ENCODE results near the gene C10orf95.
A peak's percentile ranks its signal among the peaks of the same experiment; 100 is the strongest.
"Not testable (repeated sequence)": the region's sequence is repeated elsewhere in the genome, so short reads cannot be mapped to it uniquely, and the experiment has no call there.

Gene C10orf95

DNA sequence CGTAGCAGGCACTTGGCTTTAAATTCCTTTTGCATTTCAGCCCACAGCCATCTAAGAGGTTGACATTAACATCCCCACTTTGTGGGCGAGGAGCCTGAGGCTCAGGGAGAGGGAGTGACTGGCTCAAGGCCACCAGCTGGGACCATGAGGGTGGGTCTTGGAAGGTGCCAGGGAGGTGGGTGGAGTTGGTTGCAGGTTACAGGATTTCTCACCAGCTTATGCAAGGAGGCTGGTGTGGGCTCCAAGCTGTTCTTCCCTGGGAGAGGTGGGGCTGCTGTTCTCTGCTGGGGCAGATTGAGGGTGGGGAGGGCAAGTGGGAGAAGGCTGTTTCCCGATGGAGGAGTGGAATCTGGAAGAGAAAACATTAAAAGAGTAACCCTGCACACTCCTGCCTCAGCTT is 14.1 kb upstream of the C10orf95 start:
- no peak for DNase-seq (ENCODE audit: low read depth, low spot score)

DNA sequence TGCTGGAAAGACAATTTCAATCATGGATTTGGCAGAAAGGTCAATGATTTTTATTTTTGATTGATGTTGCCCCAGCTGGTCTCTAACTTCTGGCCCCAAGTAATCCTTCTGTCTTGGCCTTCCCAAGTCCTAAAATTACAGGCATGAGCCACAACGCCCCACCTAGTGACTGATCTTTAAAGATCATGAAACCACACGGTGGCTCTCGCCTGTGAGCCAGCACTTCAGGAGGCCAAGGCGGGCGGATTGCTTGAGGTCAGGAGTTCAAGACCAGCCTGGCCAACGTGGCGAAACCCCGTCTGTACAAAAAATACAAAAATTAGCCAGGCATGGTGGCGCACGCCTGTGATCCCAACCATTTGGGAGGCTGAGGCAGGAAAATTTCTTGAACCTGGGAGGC is 12.6 kb upstream of the C10orf95 start:
- DNase-seq (ENCODE audit: low read depth, low spot score) = no peak

DNA sequence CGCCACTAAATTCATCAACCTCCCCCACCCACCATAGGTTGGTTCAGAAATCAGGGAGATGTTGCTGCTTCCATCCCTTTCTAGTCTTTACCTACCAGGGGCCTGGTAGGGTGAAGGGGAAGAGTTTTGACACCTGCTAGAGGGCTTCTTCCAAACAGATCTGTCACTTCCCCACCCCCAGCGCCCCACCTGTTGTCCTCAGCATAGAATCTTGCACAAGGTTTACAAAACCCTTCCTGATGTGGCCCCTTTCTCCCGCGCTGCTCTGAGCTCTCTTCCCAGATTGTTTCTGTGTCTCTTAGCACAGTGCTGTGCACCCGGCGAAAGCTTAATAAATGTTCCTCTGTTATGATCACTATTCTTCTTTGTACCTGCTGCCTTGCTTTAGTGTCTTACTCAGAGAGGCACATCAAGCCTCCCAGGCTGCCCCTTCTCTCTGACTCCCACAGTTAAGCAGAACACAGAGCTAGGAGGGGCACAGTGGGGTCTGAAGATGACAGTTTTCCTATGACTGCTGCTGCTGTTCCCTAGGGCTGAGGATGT is 11.2 kb upstream of the C10orf95 start:
- no peak for DNase-seq (ENCODE audit: low read depth, low spot score)

DNA sequence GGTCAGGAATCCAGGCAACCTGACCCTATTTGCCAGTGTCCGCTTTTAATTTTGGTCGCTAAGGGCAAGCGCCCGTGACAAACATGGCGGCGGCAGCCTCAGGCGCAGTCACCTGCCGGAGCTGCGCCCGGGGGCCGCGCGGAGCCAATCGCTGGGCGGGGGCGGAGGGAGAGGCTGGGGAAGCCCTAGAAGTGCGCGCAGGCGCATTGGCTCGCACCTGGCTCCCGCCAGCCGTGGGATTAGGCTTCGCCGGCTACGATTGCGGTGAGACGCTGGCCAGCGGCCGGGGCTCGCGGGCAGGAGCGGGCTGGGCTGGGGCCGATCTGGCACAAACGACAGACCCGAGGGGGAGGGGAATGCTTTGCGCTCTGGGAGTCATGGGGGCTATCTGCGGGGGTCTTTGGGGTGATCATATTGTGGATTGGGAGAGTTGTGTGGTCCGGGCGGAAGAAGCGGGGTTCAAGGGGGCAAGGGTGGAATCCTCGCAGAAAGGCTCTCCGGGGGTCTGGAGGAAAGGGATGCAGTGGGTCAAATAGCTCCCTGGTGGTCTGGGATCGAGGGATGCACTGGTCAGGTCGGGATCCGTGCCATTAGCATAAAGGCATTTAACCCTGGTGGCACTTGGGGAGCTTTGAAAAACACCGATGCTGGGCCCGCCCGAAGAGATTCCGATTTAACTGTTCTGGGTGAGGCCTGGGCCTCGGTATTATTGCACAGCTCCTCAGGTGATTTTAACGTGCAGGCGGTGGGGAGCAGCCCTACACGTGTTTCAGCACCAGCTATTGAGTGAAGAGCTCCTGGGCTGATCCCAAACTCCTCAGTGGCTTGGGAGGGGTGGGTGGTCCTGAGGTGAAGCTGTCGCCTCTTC is 10.1 kb upstream of the C10orf95 start:
- peak; percentile 97 for DNase-seq (ENCODE audit: low read depth, low spot score)

DNA sequence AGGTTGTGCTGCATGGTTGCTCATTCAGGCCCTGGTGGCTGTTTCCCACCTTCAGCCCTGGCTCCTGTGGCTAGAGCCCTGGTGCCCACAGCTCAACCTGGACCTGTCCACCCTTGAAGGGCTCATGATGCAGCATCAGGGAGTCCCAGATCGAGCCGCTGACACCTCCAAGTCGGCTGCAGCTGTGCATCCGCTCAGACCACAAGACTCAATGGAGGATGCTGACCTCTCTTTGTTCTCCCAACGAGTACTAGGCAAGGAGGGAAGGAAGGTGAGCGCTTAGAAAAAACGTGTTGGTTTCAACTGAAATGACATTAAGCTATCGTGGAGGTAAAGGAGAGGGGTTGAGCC is 9.5 kb upstream of the C10orf95 start:
- DNase-seq (ENCODE audit: low read depth, low spot score) = no peak

DNA sequence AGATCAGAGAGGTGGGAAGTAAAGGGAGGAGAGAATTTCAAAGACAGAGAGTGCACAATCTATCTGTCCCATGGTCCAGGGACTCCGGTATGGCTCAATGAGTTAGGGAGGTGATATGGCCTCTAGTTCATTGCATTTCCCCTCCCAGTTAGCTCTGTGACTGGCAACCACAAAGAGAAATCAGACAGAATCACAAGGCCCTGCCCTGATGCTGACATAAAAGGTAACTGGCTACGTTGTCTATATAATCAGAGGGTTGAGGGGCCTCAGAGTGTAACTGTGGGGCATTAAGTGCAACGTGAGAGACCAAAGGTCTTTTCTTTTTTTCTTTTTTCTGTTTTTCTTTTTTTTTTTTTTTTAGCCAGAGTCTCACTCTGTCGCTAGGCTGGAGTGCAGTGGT is 7.3 kb upstream of the C10orf95 start:
- no peak for DNase-seq (ENCODE audit: low read depth, low spot score)

DNA sequence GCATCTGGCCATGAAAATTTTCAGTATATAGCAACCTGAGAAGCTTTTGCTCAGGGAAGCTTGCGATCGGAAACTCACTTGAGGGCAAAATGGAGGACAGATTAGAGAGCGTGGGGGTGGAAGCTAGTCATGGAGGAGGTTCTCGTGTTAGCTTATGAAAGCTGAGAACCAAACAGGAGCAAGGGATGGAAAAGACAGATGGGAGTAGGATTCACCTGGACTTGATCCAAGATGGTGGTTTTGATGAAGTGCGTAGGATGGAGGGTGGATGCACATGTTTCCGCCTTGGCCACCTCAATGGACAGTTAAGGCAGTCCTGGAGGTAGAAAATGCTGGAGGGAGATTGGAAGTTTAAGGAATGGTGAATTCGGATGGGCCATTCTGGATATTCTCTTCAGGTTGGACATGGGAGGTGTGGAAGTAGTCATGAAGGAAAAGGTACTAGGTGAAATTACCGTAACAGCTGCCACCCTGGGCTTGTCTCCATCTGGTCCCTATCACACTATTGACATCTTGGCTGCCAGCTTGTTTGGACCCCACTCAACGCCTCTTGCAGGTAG is 6.3 kb upstream of the C10orf95 start:
- no peak for DNase-seq (ENCODE audit: low read depth, low spot score)

DNA sequence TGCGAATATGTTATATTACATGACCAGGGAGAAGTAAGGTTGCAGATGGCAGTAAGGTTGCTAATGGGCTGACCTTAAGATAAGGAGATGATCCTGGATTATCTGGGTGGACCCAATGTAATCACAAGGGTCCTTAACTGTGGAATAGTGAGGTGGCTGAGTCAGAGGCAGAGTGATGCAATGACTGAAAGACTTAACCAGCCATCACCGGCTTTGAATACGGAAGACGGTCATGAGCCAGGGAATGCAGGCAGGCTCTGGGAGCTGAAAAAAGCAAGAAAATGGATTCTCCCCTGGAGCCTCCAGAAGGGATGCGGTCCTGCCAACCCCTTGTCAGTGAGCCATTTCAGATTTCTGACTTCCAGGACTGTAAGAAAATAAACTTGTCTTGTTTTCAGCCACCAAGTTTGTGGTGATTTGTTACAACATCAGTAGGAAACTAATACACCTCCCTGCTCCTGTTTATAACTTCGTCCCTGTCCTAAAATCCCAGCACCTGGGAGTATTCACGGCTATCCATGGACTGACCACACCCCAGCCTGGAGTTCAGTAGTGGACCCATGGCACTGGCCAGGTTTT is 4.6 kb upstream of the C10orf95 start:
- DNase-seq (ENCODE audit: low read depth, low spot score) = peak; percentile 78

DNA sequence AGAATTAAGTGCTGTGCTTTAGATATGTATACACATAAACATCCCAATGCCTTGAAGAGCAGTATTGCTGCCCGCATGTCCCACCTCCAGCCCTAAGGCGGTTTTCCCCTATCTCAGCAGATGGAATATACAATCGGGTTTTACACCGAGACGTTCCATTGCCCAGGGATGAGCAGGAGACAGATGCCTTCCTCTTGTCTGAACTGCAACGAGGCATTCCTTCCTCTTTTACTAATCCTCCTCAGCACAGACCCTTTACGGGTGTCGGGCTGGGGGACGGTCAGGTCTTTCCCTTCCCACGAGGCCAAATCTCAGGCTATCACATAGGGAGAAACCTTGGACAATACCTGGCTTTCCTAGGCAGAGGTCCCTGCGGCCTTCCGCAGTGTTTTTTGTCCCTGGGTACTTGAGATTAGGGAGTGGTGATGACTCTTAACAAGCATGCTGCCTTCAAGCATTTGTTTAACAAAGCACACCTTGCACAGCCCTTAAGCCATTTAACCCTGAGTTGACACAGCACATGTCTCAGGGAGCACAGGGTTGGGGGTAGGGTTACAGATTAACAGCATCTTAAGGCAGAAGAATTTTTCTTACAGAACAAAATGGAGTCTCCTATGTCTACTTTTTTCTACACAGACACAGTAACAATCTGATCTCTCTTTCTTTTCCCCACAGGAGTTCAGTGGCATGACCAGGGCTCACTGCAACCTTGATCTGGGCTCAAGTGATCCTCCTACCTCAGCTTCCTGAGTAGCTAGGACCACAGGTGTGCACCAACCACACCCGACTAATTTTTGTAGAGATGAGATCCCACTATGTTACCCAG is 3.5 kb upstream of the C10orf95 start:
- not testable (repeated sequence) for DNase-seq (ENCODE audit: low read depth, low spot score)

DNA sequence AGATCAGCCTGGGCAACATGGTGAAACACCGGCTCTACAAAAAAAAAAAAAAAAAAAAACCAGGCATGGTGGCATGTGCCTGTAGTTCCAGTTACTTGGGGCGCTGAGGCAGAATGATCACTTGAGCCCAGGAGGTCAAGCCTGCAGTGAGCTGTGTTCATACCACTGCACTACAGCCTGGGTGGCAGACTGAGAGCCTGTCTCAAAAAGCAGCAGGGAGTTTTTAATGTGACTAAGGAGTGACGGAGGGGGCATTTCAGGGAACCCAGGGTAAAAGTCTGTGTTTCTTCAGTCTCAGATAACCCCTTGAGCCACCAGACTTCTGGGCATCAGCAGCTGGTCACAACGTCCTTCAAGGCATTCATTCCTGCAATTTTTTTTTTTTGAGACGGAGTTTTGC is 2.2 kb upstream of the C10orf95 start:
- DNase-seq (ENCODE audit: low read depth, low spot score) = no peak

DNA sequence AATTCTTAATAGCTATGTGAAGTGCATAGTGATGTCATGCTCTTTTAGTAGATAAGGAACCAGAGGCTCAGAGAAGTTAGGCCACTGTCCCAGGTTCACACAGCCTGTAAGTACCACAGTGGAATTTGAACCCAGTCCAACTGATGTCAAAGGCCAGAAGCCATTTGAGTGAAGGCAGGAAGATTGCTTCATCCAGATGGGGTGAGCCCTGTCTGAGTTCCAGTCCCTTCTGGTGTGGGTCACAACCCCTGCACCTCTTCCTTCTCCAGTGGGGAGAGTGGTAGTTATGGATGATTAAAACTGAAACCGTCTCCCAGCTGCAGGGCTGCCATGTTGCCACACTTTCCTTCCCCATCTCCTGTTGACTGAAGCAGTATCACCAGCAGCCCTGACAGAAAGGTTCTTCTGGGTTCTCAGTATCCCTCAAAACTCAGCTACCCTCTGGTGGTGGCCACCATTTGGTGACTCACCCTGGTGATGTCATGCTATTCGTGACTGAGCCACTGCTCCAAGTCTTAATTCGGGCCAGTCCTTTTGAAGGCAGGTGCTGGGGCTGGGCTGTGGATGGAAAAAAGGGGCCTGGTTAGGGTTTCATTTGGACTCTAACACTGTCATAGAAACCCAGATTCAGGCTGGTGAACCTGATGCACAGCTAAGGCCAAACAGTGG is 1.5 kb upstream of the C10orf95 start:
- DNase-seq (ENCODE audit: low read depth, low spot score) = peak; percentile 77

DNA sequence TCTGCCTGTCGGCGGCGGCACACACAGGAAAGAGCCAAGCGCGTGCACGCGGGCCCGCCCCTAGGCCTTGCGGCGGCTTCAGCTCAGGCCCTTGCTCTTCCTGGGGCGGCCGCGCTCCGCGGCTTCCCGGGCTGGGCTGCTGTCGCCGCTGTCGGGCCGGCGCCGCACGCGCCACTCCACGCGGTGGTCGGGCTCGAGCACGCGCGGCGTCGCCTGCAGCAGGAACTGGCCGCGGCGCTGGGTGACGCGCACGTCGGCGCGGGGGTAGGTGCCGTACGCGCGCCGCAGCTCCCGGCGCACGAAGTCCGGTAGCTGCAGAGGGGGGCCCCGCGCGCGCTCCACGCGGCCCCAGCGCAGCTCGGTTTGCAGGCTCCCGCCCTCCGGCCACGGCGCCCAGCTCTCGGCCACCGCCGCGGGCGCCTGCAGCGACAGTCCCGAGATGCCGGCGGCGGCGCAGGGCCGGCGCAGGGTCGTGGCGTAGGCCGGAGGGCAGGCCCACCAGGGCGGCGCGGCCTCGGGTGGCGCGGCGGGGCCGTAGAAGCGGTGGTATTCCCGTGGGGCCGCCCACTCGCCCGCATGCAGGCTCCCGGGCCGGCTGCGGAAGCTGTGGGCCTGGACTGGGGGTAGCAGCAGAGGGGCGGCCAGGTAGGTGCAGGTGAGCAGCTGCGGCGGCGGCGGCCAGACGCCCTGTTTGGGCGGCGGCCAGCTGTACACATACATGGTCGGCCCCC is 804 bp downstream of the C10orf95 start:
- DNase-seq (ENCODE audit: low read depth, low spot score) = peak; percentile 92

DNA sequence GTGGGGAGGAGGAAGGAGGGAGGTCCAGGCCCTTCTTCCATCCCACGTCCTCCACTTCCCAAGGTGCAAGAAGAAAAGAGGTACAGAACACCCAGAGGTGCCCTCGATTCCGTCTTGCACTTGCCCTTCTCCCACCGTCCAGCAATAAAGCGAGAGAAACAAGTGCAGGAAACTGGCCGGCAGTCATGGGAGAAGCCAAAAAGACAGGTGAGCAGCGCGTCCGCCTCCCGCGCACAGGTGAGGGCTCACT is 1.3 kb downstream of the C10orf95 start:
- no peak for DNase-seq (ENCODE audit: low read depth, low spot score)

DNA sequence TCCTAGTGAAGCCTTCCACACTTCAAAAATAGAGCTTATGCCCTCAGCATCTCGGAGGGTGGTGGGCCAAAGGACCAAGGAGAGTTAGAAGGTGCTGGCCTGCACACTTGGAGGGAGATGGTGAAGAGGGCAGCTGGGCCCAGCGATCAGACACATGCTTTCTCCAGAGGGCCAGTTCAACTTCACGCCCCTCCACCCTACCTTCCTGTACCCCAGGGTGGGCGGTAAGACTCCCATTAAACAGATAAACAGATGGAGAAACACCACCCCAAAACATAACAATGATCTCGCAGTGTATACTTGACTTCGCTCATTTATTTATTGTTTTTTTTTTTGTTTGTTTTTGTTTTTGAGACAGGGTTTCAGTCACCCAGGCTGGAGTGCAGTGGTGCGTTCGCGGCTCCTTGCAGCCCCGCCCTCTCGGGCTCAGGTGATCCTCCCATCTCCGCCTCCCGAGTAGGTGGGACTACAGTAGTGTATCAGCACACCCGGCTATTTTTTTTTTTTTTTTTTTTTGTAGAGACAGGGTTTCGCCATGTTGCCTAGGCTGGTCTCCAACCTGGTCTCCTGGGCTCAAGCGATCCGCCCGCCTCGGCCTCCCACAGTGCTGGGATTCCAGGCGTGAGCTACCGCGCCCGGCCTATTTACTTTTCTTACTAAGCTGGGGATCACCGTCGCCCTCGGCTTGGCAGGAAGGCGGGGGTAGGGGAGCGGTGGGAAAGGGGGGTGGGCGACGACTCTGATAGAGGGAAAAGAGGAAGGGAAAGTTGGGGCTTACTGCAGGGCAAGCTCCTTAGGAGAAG is 1.8 kb downstream of the C10orf95 start:
- peak; percentile 65 for DNase-seq (ENCODE audit: low read depth, low spot score)

DNA sequence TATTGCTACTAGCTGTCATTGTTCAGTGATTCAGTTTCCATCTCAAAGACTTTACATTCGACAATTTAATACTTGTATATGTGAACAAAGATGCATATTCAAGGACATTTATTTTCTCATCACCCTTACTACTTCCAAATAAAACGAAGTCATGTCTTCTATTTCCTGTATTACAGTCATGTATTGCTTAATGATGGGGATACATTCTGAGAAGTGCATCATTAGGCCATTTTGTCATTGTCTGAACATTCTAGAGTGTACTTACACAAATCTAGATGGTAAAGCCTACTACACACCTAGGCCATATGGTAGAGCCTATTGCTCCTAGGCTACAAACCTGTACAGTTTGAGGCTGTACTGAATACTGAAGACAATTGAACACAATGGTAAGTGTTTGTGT is 6.5 kb downstream of the C10orf95 start:
- DNase-seq (ENCODE audit: low read depth, low spot score) = no peak

DNA sequence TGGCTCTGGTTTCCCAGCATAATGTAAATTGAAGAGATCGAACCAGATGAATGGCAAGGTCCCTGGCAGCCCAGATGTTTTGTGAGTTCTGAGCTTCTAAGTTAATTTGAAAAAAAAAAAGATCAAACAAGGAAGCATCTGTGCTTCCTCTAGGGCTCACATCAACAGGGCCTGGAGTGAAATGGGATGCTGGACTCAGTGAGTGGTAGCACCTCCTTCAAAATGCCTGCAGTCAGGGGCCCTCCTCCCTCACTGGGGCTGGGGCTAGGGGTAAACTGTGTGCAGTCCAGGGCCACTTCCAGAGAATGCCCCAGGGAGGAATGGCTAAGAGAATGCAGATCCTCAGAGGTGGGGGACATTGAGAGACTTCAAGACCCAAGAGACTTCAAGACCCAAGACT is 13.0 kb downstream of the C10orf95 start:
- DNase-seq (ENCODE audit: low read depth, low spot score) = no peak

DNA sequence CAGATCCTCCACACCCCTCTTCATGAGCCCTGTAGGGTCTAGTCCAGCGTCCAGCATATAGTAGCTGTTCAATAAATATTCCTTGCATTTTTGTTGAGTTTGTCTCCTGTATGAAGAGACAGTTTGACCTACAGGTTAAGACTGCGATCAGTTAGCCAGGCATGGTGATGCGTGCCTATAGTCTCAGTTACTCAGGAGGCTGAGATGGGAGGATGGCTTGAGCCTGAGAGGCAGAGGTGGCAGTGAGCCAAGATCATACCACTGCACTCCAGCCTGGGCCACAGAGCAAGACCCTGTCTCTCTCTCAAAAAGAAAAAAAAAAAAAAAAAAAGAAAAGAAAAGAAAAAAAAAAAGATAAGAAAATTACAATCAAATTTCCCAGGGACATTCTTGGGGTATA is 13.8 kb downstream of the C10orf95 start:
- no peak for DNase-seq (ENCODE audit: low read depth, low spot score)

DNA sequence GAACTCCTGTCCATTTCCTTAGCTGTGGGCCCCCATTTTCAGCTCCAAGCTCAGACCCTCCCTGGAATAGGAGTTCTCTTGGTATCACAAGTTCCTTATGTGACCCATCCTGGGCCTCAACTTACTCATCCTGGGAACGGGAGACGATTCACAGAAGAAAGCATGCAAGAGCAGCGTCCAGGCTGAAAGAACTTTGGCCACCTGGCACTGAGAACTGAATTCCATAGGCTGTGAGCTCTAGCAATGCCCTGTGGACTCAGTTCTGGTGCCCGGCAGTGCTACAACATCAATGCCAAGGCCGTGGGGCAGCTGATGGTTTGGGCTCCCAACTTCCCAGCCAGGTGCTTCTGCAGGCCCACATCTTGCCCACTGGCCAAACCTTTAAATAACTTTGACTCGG is 15.0 kb downstream of the C10orf95 start:
- DNase-seq (ENCODE audit: low read depth, low spot score) = no peak

DNA sequence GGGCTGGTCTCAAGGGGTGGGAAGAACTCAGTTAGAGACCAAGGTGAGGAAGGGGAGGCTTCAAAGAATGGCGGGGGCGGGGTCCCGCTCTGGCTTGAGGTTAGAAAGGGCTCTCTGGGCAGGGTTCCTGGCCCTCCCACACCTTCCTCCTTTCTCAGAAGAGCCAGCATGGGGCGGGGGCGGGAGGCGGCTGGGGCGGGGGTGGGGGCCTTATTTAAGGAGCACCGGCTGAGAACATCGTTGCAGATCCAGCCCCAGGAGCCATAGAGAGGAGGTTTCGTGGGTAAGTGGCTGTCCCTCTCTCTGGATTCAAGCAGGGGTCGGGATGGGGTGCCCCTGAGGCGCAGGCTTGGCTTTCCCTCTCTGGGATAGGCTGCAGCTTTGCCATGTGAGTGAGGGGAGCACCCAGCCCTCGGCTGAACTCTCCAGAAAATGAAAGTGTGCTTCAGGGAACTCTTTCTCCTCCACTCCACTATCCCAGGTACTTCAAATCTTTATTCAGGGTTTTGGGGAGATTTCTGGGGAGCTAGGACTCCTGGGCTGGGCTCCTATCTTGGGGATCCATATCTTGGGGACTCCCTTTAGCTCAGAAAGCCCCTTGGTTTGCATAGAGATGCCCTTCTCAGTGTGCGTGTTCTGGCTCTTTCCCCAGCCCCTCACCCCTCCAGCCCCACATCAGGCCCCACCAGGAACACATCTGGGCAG is 15.7 kb downstream of the C10orf95 start:
- DNase-seq (ENCODE audit: low read depth, low spot score) = no peak

DNA sequence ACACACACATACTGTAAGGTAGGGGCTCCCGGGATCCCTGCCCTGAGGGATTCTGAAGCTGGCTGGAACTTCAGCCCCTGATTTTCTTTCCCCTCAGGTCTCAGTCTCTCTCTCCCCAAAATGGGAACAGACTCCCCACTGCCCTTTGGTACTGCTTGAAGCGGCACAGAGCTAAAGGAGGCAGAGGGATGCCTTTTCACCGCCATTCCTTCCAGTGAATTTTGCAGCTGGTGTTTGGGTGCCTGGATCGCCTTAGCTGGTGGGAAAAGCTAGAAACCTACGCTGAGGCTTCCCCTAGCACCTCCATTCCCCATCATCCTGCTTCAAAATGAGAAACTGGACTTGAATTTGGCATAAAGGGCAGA is 16.2 kb downstream of the C10orf95 start:
- no peak for DNase-seq (ENCODE audit: low read depth, low spot score)
